Endothelial cell of umbilical vein (primary cell): ENCODE measurements around the gene FEZF1.

Experiments used
- CTCF ChIP-seq, 2 donors: IDR thresholded peaks; 1 replicate in 1 of 2; 2 replicates in 1 of 2; pipeline ENCODE4 v1.5.1; 2011; ENCODE audit warnings: low read length in 2 of 2, mild to moderate bottlenecking in 2 of 2, moderate library complexity in 2 of 2, control low read depth in 1 of 2, inconsistent platforms in 1 of 2, low read depth in 1 of 2; ENCODE audit not compliant: insufficient read depth in 1 of 2; ENCODE audit errors: extremely low read depth in 1 of 2
- EZH2 ChIP-seq: IDR thresholded peaks from 2 replicates; pipeline ENCODE4 v1.6.1; 2012; ENCODE audit warnings: borderline replicate concordance, low read depth, mild to moderate bottlenecking, moderate library complexity, low read length, inconsistent platforms; ENCODE audit not compliant: severe bottlenecking

- TF ChIP-seq CTCF (IDR thresholded peaks at IDR 0.05; ENCODE audit: extremely low read depth in 1 of 2, insufficient read depth in 1 of 2, low read depth in 1 of 2, low read length in 2 of 2) (no peak), EZH2 (peak; percentile 60)
Measured at GRCh38 chr7:122311734-122312450, 7.3 kb upstream of the FEZF1 start.
